GM12878 (cell line): ENCODE results near the gene IL1R2. TPM values are rescaled to one million over a fixed set of nuclear protein-coding genes. Genes with fewer than 3 reads are reported as not detected.

ENCODE experiments used
- ATAC-seq: fragments of 200-7000 bp; cut with Tn5 transposase; 3 replicates; pipeline ENCODE4 v1.9.1; 2020; ENCODE audit warnings: mild to moderate bottlenecking, moderate library complexity
- BruUV-seq: library from RNA; stranded (reverse); fragments of 400-500 nt; replicated peaks from 2 replicates; lab custom pipeline; 2021; lab: Mats Ljungman, UMichigan
- CTCF ChIA-PET: fragments of 300-600 bp; sonication (Branson Sonifier 250); formaldehyde crosslinking; extraction: SDS; loops from one replicate; lab custom pipeline; 2021; ENCODE audit warnings: inconsistent platforms; lab: Yijun Ruan, JAX
- POLR2A ChIA-PET: fragments of 350-600 bp; formaldehyde crosslinking; extraction: SDS; loops from one replicate; lab custom pipeline; 2021; ENCODE audit warnings: inconsistent platforms; lab: Charles Lee
- RAD21 ChIA-PET: fragments of 300-600 bp; sonication (Branson Sonifier 250); formaldehyde crosslinking; loops from one replicate; lab custom pipeline; 2023; ENCODE audit warnings: antibody characterized with exemption; ENCODE audit not compliant: unreplicated experiment; lab: Charles Lee
- SMC1A ChIA-PET: fragments of 300-600 bp; sonication (Branson Sonifier 250); formaldehyde crosslinking; loops from one replicate; lab custom pipeline; 2023; ENCODE audit not compliant: unreplicated experiment, uncharacterized antibody; lab: Charles Lee
- DNase-seq: peaks from one replicate; pipeline ENCODE4 v3.0.0-alpha.2; 2011; ENCODE audit warnings: low read depth, low spot score
- FAIRE-seq: peaks from 3 replicates; lab custom pipeline; 2011; peaks lifted over from hg19 to GRCh38; lab: Jason Lieb, UNC
- H2AFZ ChIP-seq: 2 replicates; pipeline ENCODE4 v1.6.0; 2011; ENCODE audit warnings: low read depth, low read length, control low read depth; ENCODE audit not compliant: control insufficient read depth
- H3K27ac ChIP-seq: 2 replicates; pipeline ENCODE4 v1.5.1; 2011; ENCODE audit warnings: control low read depth; ENCODE audit not compliant: control insufficient read depth, insufficient read depth
- H3K27me3 ChIP-seq, 2 experiments: replicated peaks in 1 of 2; 2 replicates each; pipeline versions ENCODE4 v1.6.0 to v1.6.1; 2011; ENCODE audit warnings: low read length in 1 of 2; ENCODE audit not compliant: control insufficient read depth in 2 of 2, insufficient read depth in 2 of 2
- H3K36me3 ChIP-seq, 2 experiments: 2 replicates each; pipeline ENCODE4 v1.5.1; 2011; ENCODE audit warnings: low read length in 1 of 2; ENCODE audit not compliant: control insufficient read depth in 2 of 2, insufficient read depth in 2 of 2
- H3K4me1 ChIP-seq: 2 replicates; pipeline ENCODE4 v1.6.1; 2011; ENCODE audit warnings: mild to moderate bottlenecking, low read length, moderate library complexity, mixed read lengths; ENCODE audit not compliant: control insufficient read depth, insufficient read depth
- H3K4me2 ChIP-seq: 2 replicates; pipeline ENCODE4 v1.6.0; 2011; ENCODE audit warnings: control low read depth; ENCODE audit not compliant: control insufficient read depth, insufficient read depth
- H3K4me3 ChIP-seq: fragments of 200-600 bp; sonication (generic); 2 replicates; pipeline ENCODE4 v1.5.1; 2016
- H3K79me2 ChIP-seq: 2 replicates; pipeline ENCODE4 v1.6.0; 2011; ENCODE audit warnings: low read length; ENCODE audit not compliant: control insufficient read depth, insufficient read depth
- H3K9ac ChIP-seq: 2 replicates; pipeline ENCODE4 v1.8.0; 2011; ENCODE audit warnings: low read length, control low read depth, mixed read lengths; ENCODE audit not compliant: control insufficient read depth, insufficient read depth
- H3K9me3 ChIP-seq: replicated peaks from 3 replicates; pipeline ENCODE4 v1.5.1; 2011; ENCODE audit warnings: mild to moderate bottlenecking, low read length; ENCODE audit not compliant: control insufficient read depth, insufficient read depth
- H4K20me1 ChIP-seq: 2 replicates; pipeline ENCODE4 v1.6.0; 2011; ENCODE audit not compliant: control insufficient read depth, insufficient read depth
- LARP7 ChIP-seq: fragments of 450-650 bp; IDR thresholded peaks from 2 replicates; pipeline ENCODE4 v1.6.1; 2017; ENCODE audit warnings: mild to moderate bottlenecking
- MLLT1 ChIP-seq: fragments of 450-650 bp; IDR thresholded peaks from 2 replicates; pipeline ENCODE4 v1.6.1; 2016; ENCODE audit warnings: mild to moderate bottlenecking
- MYB ChIP-seq: fragments of 150-350 bp; IDR thresholded peaks from 2 replicates; pipeline ENCODE4 v1.6.1; 2014; ENCODE audit warnings: mild to moderate bottlenecking, low read depth, low read length, borderline replicate concordance
- NR2C1 ChIP-seq: fragments of 450-650 bp; IDR thresholded peaks from 2 replicates; pipeline ENCODE4 v1.6.1; 2017; ENCODE audit warnings: antibody characterized with exemption, mild to moderate bottlenecking, moderate library complexity
- NR2C2 ChIP-seq: IDR thresholded peaks from 2 replicates; pipeline ENCODE4 v1.6.1; 2011; ENCODE audit warnings: borderline replicate concordance, low read depth; ENCODE audit not compliant: control insufficient read depth, insufficient read length
- PML ChIP-seq: IDR thresholded peaks from 2 replicates; pipeline ENCODE4 v1.6.1; 2012; ENCODE audit warnings: low read length, inconsistent platforms
- RAD21 ChIP-seq: IDR thresholded peaks from 2 replicates; pipeline ENCODE4 v1.6.1; 2011; ENCODE audit warnings: mild to moderate bottlenecking, low read depth, low read length, moderate library complexity; ENCODE audit not compliant: insufficient read depth
- SMAD1 ChIP-seq: fragments of 450-650 bp; IDR thresholded peaks from 2 replicates; pipeline ENCODE4 v1.6.1; 2018; ENCODE audit warnings: mild to moderate bottlenecking, low read depth; ENCODE audit not compliant: partially characterized antibody
- WGBS: methylation state at CpG from one replicate; pipeline ENCODE4 v1.1.6; 2016; ENCODE audit warnings: low lambda C conversion rate; ENCODE audit not compliant: insufficient replicate concordance, insufficient coverage; ENCODE audit errors: missing lambda C conversion rate; 5-methylcytosine and 5-hydroxymethylcytosine counted together
- in situ Hi-C: fragments of 300-500 bp; cut with MboI; formaldehyde crosslinking; loops from 9 replicates; pipeline ENCODE4 v1.14.3; 2018; ENCODE audit warnings: mixed read lengths
- intact Hi-C: fragments of 100-400 bp; cut with micrococcal nuclease; formaldehyde crosslinking; loops from one replicate; pipeline ENCODE4 v1.14.2; 2022; ENCODE audit not compliant: unreplicated experiment
- polyA plus RNA-seq, 11 experiments: library from polyadenylated mRNA; depleted of rRNA in 4 of 11; unstranded in 6 of 11; stranded (reverse) in 5 of 11; fragments of >200 nt; fragmentation: Nextera tagmentation in 4 of 11; fragmentation: Illumina TruSeq in 1 of 11; extraction: Ambion mirVana in 4 of 11; extraction: Trizol in 1 of 11; gene quantifications; 1 replicate in 1 of 11; 2 replicates in 10 of 11; pipeline versions ENCODE4 v1.2.1 to v1.2.3, GENCODE V29; 2011 to 2016; ENCODE audit warnings: inconsistent platforms in 2 of 11, missing spikeins in 2 of 11, low read depth in 1 of 11
- total RNA-seq, 4 experiments: library from RNA; depleted of rRNA in 3 of 4; stranded (reverse); fragments of >200 nt in 3 of 4; fragmentation: Illumina TruSeq in 1 of 4; extraction: Trizol in 1 of 4; gene quantifications; 2 replicates each; pipeline versions ENCODE4 v1.2.1 to v1.2.3, GENCODE V29; 2013 to 2021

The IL1R2 gene
- total and polyA plus RNA-seq, 10 of the 15 experiments (the other 5 are each of a cell fraction or from before 2014, with no cell fraction given) = 0.44 to 6.4 (median 0.62) TPM

GRCh38 chr2:102000813-102001766 is 9.3 kb downstream of the IL1R2 start:
- peak; percentile 98 for TF ChIP-seq MLLT1
- TF ChIP-seq LARP7 = 0 out of 2 replicates have a peak, but pooled peaks have one; percentile 21
- TF ChIP-seq NR2C2 = peak; percentile 53
- no peak for TF ChIP-seq RAD21
- TF ChIP-seq NR2C1 = no peak
- TF ChIP-seq SMAD1 = no peak
- TF ChIP-seq MYB = no peak
- TF ChIP-seq PML = no peak
- CTCF ChIA-PET = interaction anchor here (0.8 to 4.3 kb wide), 8 partner anchors 13 to 239 kb away, joined by 3 to 71 read pairs (median 14); no protein-coding TSS in a partner anchor
- SMC1A ChIA-PET = interaction anchor here (0.9 to 4.8 kb wide), 13 partner anchors 12 to 442 kb away, joined by 3 to 64 read pairs (median 8); no protein-coding TSS in a partner anchor
- no peaks in the 10 kb centered on the region; the same call in 1 of the 2 replicates for H3K79me2 ChIP-seq
- no TSS peak for BruUV-seq
- in situ Hi-C loops (no loop called here), intact Hi-C loops (no loop called here)
- WGBS = 17% methylated on average over 7 of the region's 7 CpGs
- ATAC-seq = peak; percentile 30
- no peaks in the 10 kb centered on the region for H3K36me3 ChIP-seq
- DNase-seq = no peak
- H3K27ac ChIP-seq = no peak overlapping the region
- H2AFZ ChIP-seq = no peak overlapping the region
- no peaks in the 10 kb centered on the region for H3K27me3 ChIP-seq
- no peaks in the 10 kb centered on the region for H3K9me3 ChIP-seq
- no peak overlapping the region for H3K9ac ChIP-seq
- H3K4me3 ChIP-seq = no peak overlapping the region
- H3K4me2 ChIP-seq = no peak overlapping the region
- POLR2A ChIA-PET = interaction anchor here (0.9 to 1.3 kb wide), 2 partner anchors 10 to 117 kb away, joined by 3 read pairs; no protein-coding TSS in a partner anchor
- FAIRE-seq = no peak
- peaks cover 9% of the 10 kb centered on the region for H3K4me1 ChIP-seq
- RAD21 ChIA-PET = interaction anchor here (0.9 to 4.3 kb wide), 9 partner anchors 11 to 239 kb away, joined by 3 to 59 read pairs (median 12); no protein-coding TSS in a partner anchor
- H4K20me1 ChIP-seq = no peaks in the 10 kb centered on the region
